GM19025 (cell line): ENCODE data around the gene GLT6D1.

Experiments used
- ATAC-seq: cut with Tn5 transposase; IDR thresholded peaks from one replicate; pipeline ENCODE4 v1.9.1; 2021; ENCODE audit warnings: mild to moderate bottlenecking, low read depth, moderate library complexity; ENCODE audit not compliant: unreplicated experiment

Gene GLT6D1

GRCh38 chr9:135588886-135589595 lies 50.3 kb downstream of the GLT6D1 start:
- no peak for ATAC-seq

GRCh38 chr9:135588371-135588770 lies 51.0 kb downstream of the GLT6D1 start:
- ATAC-seq = no peak

GRCh38 chr9:135587658-135588057 lies 51.7 kb downstream of the GLT6D1 start:
- no peak for ATAC-seq

GRCh38 chr9:135586601-135587109 lies 52.7 kb downstream of the GLT6D1 start:
- ATAC-seq = no peak

GRCh38 chr9:135584934-135585333 lies 54.4 kb downstream of the GLT6D1 start:
- ATAC-seq = no peak

GRCh38 chr9:135584371-135584770 lies 55.0 kb downstream of the GLT6D1 start:
- no peak for ATAC-seq

- no peak for ATAC-seq
Measured at GRCh38 chr9:135583688-135584011, 55.7 kb downstream of the GLT6D1 start.

- no peak for ATAC-seq
Measured at GRCh38 chr9:135582966-135583687, 56.2 kb downstream of the GLT6D1 start.

GRCh38 chr9:135582541-135582940 lies 56.8 kb downstream of the GLT6D1 start:
- ATAC-seq = no peak

- no peak for ATAC-seq
Measured at GRCh38 chr9:135581636-135582426, 57.5 kb downstream of the GLT6D1 start.

GRCh38 chr9:135580664-135581380 lies 58.5 kb downstream of the GLT6D1 start:
- ATAC-seq = no peak

GRCh38 chr9:135579889-135580660 lies 59.3 kb downstream of the GLT6D1 start:
- no peak for ATAC-seq

- ATAC-seq = no peak
Measured at GRCh38 chr9:135579356-135579755, 60.0 kb downstream of the GLT6D1 start.

GRCh38 chr9:135577256-135577655 lies 62.1 kb downstream of the GLT6D1 start:
- no peak for ATAC-seq

- no peak for ATAC-seq
Measured at GRCh38 chr9:135575995-135576631, 63.2 kb downstream of the GLT6D1 start.

GRCh38 chr9:135574943-135575342 lies 64.4 kb downstream of the GLT6D1 start:
- no peak for ATAC-seq

GRCh38 chr9:135574331-135574730 lies 65.0 kb downstream of the GLT6D1 start:
- ATAC-seq = no peak
